Ishikawa (cell line): ENCODE data around the gene DIP2C.

Source experiments
- CREB1 ChIP-seq: IDR thresholded peaks from 2 replicates; pipeline ENCODE4 v1.6.1; 2012; ENCODE audit warnings: low read depth
- EGR1 ChIP-seq: IDR thresholded peaks from 2 replicates; pipeline ENCODE4 v1.6.1; 2012
- EP300 ChIP-seq: IDR thresholded peaks from 2 replicates; pipeline ENCODE4 v1.6.1; 2012; ENCODE audit warnings: borderline replicate concordance
- RAD21 ChIP-seq: IDR thresholded peaks from 2 replicates; pipeline ENCODE4 v1.6.1; 2012; ENCODE audit warnings: low read depth
- TAF1 ChIP-seq: IDR thresholded peaks from 2 replicates; pipeline ENCODE4 v1.6.1; 2012; ENCODE audit warnings: low read depth, mild to moderate bottlenecking
- TEAD4 ChIP-seq: IDR thresholded peaks from 2 replicates; pipeline ENCODE4 v1.6.1; 2012
- YY1 ChIP-seq: IDR thresholded peaks from 2 replicates; pipeline ENCODE4 v1.6.1; 2012; ENCODE audit warnings: low read depth
- ZBTB7A ChIP-seq: IDR thresholded peaks from 2 replicates; pipeline ENCODE4 v1.6.1; 2012; ENCODE audit warnings: low read depth
- TF ChIP-seq, protein P1 (sequence below): IDR thresholded peaks from 2 replicates; pipeline ENCODE4 v1.6.1; 2012

GRCh38 chr10:310371-310770, 379.1 kb downstream of the DIP2C start:
- TF ChIP-seq EGR1, result no peak
- no peak for TF ChIP-seq EP300
- TF ChIP-seq TAF1, result no peak
- TF ChIP-seq ZBTB7A, result no peak
- no peak for TF ChIP-seq CREB1
- no peak for TF ChIP-seq YY1
- TF ChIP-seq, protein P1, sequence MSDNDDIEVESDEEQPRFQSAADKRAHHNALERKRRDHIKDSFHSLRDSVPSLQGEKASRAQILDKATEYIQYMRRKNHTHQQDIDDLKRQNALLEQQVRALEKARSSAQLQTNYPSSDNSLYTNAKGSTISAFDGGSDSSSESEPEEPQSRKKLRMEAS, result no peak
- no peak for TF ChIP-seq TEAD4
- no peak for TF ChIP-seq RAD21
